Keratinocyte (primary cell): ENCODE results near the gene RAD9B. TPM values are rescaled to one million over a fixed set of nuclear protein-coding genes. Genes with fewer than 3 reads are reported as not detected.

Source experiments
- DNase-seq: peaks from one replicate; pipeline ENCODE4 v3.0.0-alpha.2; 2011; ENCODE audit warnings: low read depth, missing footprints, low spot score
- FAIRE-seq: peaks from 2 replicates; lab custom pipeline; 2011; peaks lifted over from hg19 to GRCh38; lab: Jason Lieb, UNC
- H2AFZ ChIP-seq: 2 replicates; pipeline ENCODE4 v1.6.0; 2012; ENCODE audit warnings: low read length, control low read depth, inconsistent platforms; ENCODE audit not compliant: control insufficient read depth
- H3K27ac ChIP-seq: 2 replicates; pipeline ENCODE4 v1.5.1; 2011; ENCODE audit warnings: low read length; ENCODE audit not compliant: control insufficient read depth, insufficient read depth
- H3K27me3 ChIP-seq: 3 replicates; pipeline ENCODE4 v1.6.0; 2011; ENCODE audit warnings: low read length; ENCODE audit not compliant: control insufficient read depth, insufficient read depth; ENCODE audit errors: extremely low read depth
- H3K36me3 ChIP-seq, 2 experiments: 2 replicates in 1 of 2; 3 replicates in 1 of 2; pipeline ENCODE4 v1.5.1; 2011; ENCODE audit warnings: low read length in 2 of 2, mild to moderate bottlenecking in 1 of 2; ENCODE audit not compliant: control insufficient read depth in 2 of 2, insufficient read depth in 2 of 2; ENCODE audit errors: extremely low read depth in 1 of 2
- H3K4me1 ChIP-seq: 3 replicates; pipeline ENCODE4 v1.5.1; 2011; ENCODE audit warnings: low read length; ENCODE audit not compliant: control insufficient read depth, insufficient read depth; ENCODE audit errors: extremely low read depth
- H3K4me2 ChIP-seq: 3 replicates; pipeline ENCODE4 v1.6.0; 2011; ENCODE audit warnings: low read depth, low read length; ENCODE audit not compliant: control insufficient read depth, insufficient read depth; ENCODE audit errors: extremely low read depth
- H3K4me3 ChIP-seq, 3 experiments: fragments of 200-600 bp in 1 of 3; sonication (generic) in 1 of 3; 2 replicates in 2 of 3; 3 replicates in 1 of 3; pipeline ENCODE4 v1.5.1; 2011 to 2016; ENCODE audit warnings: low read length in 3 of 3, mild to moderate bottlenecking in 3 of 3, control low read depth in 2 of 3, inconsistent platforms in 1 of 3, low read depth in 1 of 3, mixed read lengths in 1 of 3, mixed run types in 1 of 3, moderate library complexity in 1 of 3; ENCODE audit not compliant: control insufficient read depth in 2 of 3, insufficient read depth in 2 of 3; ENCODE audit errors: extremely low read depth in 1 of 3
- H3K79me2 ChIP-seq: 2 replicates; pipeline ENCODE4 v1.6.0; 2012; ENCODE audit warnings: low read length; ENCODE audit not compliant: control insufficient read depth, insufficient read depth
- H3K9ac ChIP-seq: 3 replicates; pipeline ENCODE4 v1.6.0; 2011; ENCODE audit warnings: low read length; ENCODE audit not compliant: control insufficient read depth, insufficient read depth; ENCODE audit errors: extremely low read depth
- H3K9me1 ChIP-seq: 3 replicates; pipeline ENCODE4 v1.6.0; 2011; ENCODE audit warnings: low read length; ENCODE audit not compliant: control insufficient read depth, insufficient read depth; ENCODE audit errors: extremely low read depth
- H3K9me3 ChIP-seq: 2 replicates; pipeline ENCODE4 v1.5.1; 2012; ENCODE audit warnings: low read depth, low read length; ENCODE audit not compliant: control insufficient read depth
- H4K20me1 ChIP-seq: 3 replicates; pipeline ENCODE4 v1.6.0; 2011; ENCODE audit warnings: low read length; ENCODE audit not compliant: control insufficient read depth, insufficient read depth; ENCODE audit errors: extremely low read depth
- EZH2 ChIP-seq: IDR thresholded peaks from one replicate; pipeline ENCODE4 v1.6.1; 2012; ENCODE audit warnings: inconsistent platforms, mild to moderate bottlenecking, low read length, moderate library complexity
- dilution Hi-C: fragments of 300-500 bp; cut with MboI; formaldehyde crosslinking; loops from one replicate; pipeline ENCODE4 v1.7.0; 2020; ENCODE audit warnings: low sequenced_read_pairs; ENCODE audit not compliant: extremely low pct_ligation_motif_present
- polyA plus RNA-seq, 5 experiments: library from polyadenylated mRNA; depleted of rRNA in 3 of 5; stranded (reverse) in 3 of 5; stranded (forward) in 1 of 5; unstranded in 1 of 5; fragments of >200 nt; gene quantifications; 1 replicate in 1 of 5; 2 replicates in 3 of 5; 3 replicates in 1 of 5; pipeline versions ENCODE4 v1.2.1 to v1.2.3, GENCODE V29; 2011 to 2012; ENCODE audit warnings: missing spikeins in 2 of 5, low read depth in 1 of 5, low replicate concordance in 1 of 5
- TF ChIP-seq, protein P1 (sequence below), 3 experiments: IDR thresholded peaks in 1 of 3; conservative IDR thresholded peaks in 1 of 3; optimal IDR thresholded peaks in 1 of 3; 2 replicates in 2 of 3; 3 replicates in 1 of 3; pipeline versions ENCODE3 to v1.5.1; 2011; ENCODE audit warnings: low read length in 3 of 3, mild to moderate bottlenecking in 3 of 3, moderate library complexity in 2 of 3, control low read depth in 1 of 3, inconsistent platforms in 1 of 3; ENCODE audit not compliant: insufficient read depth in 2 of 3; ENCODE audit errors: extremely low read depth in 1 of 3

The RAD9B gene
- polyA plus RNA-seq, 1 donor (not counting 4 experiments of a cell fraction or from before 2014, with no cell fraction given) = 0.31 TPM

DNA sequence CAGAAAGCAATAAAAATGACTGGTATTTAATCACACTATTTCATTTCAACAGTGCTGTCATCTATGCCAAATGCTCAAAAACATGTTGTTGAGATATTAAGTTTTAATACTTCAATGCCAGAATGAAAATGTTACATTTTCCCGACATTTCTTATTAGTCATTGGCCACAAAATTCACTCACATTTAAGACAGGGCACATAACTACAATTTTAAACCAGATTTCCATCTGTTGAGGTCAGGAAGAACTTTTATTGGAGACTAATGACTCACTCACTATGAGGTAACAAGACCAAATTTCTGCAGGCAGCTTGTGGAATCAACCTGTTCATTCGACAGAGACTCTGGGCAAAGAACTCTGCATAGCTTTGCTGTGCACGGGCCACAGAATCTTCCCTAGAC, 44.2 kb downstream of the RAD9B start:
- H3K9me3 ChIP-seq = no peaks in the 10 kb centered on the region
- H3K27ac ChIP-seq = peak overlapping the region; percentile 93
- DNase-seq (peak; percentile 79), FAIRE-seq (peak; percentile 77)
- H3K4me2 ChIP-seq = peak overlapping the region; percentile 87
- H3K4me3 ChIP-seq = no peak overlapping the region
- TF ChIP-seq, protein P1, sequence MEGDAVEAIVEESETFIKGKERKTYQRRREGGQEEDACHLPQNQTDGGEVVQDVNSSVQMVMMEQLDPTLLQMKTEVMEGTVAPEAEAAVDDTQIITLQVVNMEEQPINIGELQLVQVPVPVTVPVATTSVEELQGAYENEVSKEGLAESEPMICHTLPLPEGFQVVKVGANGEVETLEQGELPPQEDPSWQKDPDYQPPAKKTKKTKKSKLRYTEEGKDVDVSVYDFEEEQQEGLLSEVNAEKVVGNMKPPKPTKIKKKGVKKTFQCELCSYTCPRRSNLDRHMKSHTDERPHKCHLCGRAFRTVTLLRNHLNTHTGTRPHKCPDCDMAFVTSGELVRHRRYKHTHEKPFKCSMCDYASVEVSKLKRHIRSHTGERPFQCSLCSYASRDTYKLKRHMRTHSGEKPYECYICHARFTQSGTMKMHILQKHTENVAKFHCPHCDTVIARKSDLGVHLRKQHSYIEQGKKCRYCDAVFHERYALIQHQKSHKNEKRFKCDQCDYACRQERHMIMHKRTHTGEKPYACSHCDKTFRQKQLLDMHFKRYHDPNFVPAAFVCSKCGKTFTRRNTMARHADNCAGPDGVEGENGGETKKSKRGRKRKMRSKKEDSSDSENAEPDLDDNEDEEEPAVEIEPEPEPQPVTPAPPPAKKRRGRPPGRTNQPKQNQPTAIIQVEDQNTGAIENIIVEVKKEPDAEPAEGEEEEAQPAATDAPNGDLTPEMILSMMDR (optimal IDR thresholded peaks at IDR 0.05 in 1 of 3, IDR thresholded peaks at IDR 0.05 in 1 of 3, conservative IDR thresholded peaks at IDR 0.05 in 1 of 3; ENCODE audit: extremely low read depth in 1 of 3, insufficient read depth in 2 of 3, low read length in 3 of 3) = no peak
- no peak for TF ChIP-seq EZH2
- H4K20me1 ChIP-seq = no peaks in the 10 kb centered on the region
- peaks cover 42% of the 10 kb centered on the region for H3K79me2 ChIP-seq
- H3K27me3 ChIP-seq = no peaks in the 10 kb centered on the region
- dilution Hi-C loops = no loop called here
- peaks cover 2% of the 10 kb centered on the region for H3K9me1 ChIP-seq
- peaks cover 56% of the 10 kb centered on the region for H3K4me1 ChIP-seq
- no peak overlapping the region for H2AFZ ChIP-seq
- peak overlapping the region; percentile 72 for H3K9ac ChIP-seq
- peaks cover 8 to 14% of the 10 kb centered on the region in 2 experiments for H3K36me3 ChIP-seq

GRCh38 chr12:110547090-110547489, 45.0 kb downstream of the RAD9B start:
- Histone ChIP-seq H3K79me2 (peaks cover 44% of the 10 kb centered on the region), H3K27ac (no peak overlapping the region), H3K4me2 (peak overlapping the region; percentile 87), H3K36me3 (peaks cover 9 to 17% of the 10 kb centered on the region in 2 experiments), H3K9me3 (no peaks in the 10 kb centered on the region), H3K4me3 (no peak overlapping the region), H4K20me1 (no peaks in the 10 kb centered on the region), H3K27me3 (no peaks in the 10 kb centered on the region), H3K9me1 (peaks cover 2% of the 10 kb centered on the region), H3K9ac (no peak overlapping the region), H2AFZ (no peak overlapping the region), H3K4me1 (peaks cover 56% of the 10 kb centered on the region)
- no peak for FAIRE-seq
- no peak for DNase-seq
- TF ChIP-seq, protein P1 (optimal IDR thresholded peaks at IDR 0.05 in 1 of 3, IDR thresholded peaks at IDR 0.05 in 1 of 3, conservative IDR thresholded peaks at IDR 0.05 in 1 of 3; ENCODE audit: extremely low read depth in 1 of 3, insufficient read depth in 2 of 3, low read length in 3 of 3) = no peak
- no peak for TF ChIP-seq EZH2
- dilution Hi-C loops = no loop called here
